GM18907 (cell line): ENCODE data around the gene PRRT2.
A peak's percentile ranks its signal among the peaks of the same experiment; 100 is the strongest.

Source experiments
- ATAC-seq: cut with Tn5 transposase; IDR thresholded peaks from one replicate; pipeline ENCODE4 v1.9.1; 2021; ENCODE audit warnings: mild to moderate bottlenecking, moderate library complexity; ENCODE audit not compliant: unreplicated experiment

The PRRT2 gene

GRCh38 chr16:29858974-29859373, 47.0 kb downstream of the PRRT2 start:
- ATAC-seq, result no peak

- ATAC-seq, result no peak
Observed at GRCh38 chr16:29860218-29860617, 48.2 kb downstream of the PRRT2 start.

DNA sequence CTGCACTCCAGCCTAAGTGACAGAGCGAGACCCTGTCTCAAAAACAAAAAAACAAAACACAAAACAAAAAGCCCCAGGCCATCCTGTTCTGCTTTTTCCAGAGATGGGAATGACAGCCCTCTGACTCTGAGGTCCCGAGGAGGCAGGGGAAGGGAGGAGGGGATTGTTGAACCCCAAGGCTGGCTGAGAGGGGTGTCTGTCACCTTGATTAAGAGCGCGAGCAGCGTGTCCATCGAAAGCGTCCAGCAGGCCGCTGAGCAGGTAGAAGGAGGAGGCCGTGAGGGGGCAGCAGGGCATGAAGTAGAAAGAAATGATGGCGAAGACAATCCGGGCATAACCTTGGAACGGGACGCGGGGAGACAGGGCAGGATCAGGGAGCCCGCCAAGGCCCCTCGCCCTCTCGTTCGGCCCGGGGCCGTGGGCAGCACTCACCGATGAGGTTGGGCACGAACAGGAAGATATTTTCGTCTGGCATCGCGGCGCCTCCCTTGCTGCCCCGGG, 50.4 kb downstream of the PRRT2 start:
- no peak for ATAC-seq

DNA sequence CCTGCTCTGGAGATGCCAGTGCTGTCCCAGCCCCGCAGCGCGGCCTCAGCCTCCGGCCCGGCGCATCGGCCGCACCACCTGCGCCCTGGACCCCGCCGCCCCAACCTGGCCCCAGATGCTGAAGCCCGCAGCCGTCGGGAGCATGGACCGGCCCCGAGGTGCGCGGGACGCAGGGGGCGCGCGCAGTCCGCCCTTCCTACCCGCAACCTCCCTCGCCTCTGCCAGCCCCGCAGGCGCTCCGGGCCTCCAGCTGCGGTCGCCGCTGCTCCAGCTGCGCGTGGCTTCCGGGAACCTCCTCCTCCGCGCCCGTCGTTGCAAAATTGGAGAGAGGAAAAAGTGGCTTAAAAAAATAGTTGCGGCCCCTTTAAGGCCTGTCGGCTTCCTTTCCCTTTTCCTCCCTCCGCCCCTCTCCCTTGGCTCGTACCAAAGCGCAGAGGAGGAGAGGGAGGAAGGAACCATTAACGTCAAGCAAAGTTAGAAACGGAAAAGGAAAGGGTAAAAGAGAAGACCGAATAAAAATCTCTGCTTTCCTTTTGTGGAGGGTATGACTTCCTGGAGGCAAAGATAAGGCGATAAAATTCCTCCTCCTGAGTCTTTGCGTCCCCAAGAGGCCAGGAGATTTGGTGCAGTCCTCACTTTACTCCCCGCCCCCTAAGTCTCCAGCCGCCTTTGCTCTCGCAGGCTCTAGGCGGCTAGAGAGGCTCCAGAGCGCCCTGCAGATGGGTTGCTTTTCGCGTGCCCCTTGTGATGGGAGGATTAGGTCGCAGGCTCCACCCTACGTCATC, 51.1 kb downstream of the PRRT2 start, which contains the start of gene CDIPT:
Gene CDIPT (minus strand): TSS at position 343 of the 785 bp plus-strand sequence. CDS start 369 bp downstream, outside the sequence.
- peak; percentile 87 for ATAC-seq

- ATAC-seq, result no peak
Observed at GRCh38 chr16:29863669-29863984, 51.6 kb downstream of the PRRT2 start.

GRCh38 chr16:29864205-29864604, 52.2 kb downstream of the PRRT2 start:
- no peak for ATAC-seq
